HCT116 (cell line): Measurements from ENCODE around the gene SLC35E4.

Source experiments
- CTCF ChIP-seq, 3 experiments: fragments of 200-600 bp in 1 of 3; sonication (generic) in 1 of 3; IDR thresholded peaks in 2 of 3; conservative IDR thresholded peaks in 1 of 3; 2 replicates each; pipeline ENCODE4 v1.5.1; 2012 to 2017; ENCODE audit warnings: low read depth in 2 of 3, low read length in 2 of 3, antibody characterized with exemption in 1 of 3, borderline replicate concordance in 1 of 3, control low read depth in 1 of 3, mild to moderate bottlenecking in 1 of 3, mixed read lengths in 1 of 3, mixed run types in 1 of 3, moderate library complexity in 1 of 3; ENCODE audit not compliant: insufficient read depth in 1 of 3
- YY1 ChIP-seq: IDR thresholded peaks from 2 replicates; pipeline ENCODE4 v1.6.1; 2011; ENCODE audit warnings: low read length, low read depth, moderate library complexity, mild to moderate bottlenecking; ENCODE audit not compliant: insufficient replicate concordance; ENCODE audit errors: extremely low read depth

DNA sequence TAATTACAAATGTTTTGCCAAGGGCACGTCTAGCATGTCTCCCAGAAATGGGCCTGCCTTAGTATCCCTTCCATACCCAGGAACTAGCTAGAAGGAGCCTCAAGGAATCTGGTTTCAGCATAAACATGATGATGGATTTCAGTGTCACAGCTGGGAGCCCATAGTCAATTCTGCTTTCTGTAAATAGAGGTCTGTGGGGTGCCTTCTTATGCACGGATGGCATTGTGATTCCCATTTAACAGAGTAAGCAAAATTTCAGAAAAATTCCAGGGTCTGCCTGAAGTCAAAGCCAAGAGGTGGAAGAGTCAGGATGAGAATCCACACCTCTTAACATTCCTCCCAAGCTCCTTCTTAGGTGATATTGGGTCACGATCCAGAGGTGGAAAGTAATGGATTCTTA, 20.0 kb downstream of the SLC35E4 start:
- TF ChIP-seq YY1: no peak
- TF ChIP-seq CTCF (IDR thresholded peaks at IDR 0.05 in 2 of 3, conservative IDR thresholded peaks at IDR 0.05 in 1 of 3; ENCODE audit: borderline replicate concordance in 1 of 3, insufficient read depth in 1 of 3, low read depth in 2 of 3, low read length in 2 of 3): no peak
